NCI-H2029 (cell line): ENCODE results near the gene TMA16.
A peak's percentile ranks its signal among the peaks of the same experiment; 100 is the strongest.
"Not testable (repeated sequence)": the region's sequence is repeated elsewhere in the genome, so short reads cannot be mapped to it uniquely, and the experiment has no call there.

Experiments used
- DNase-seq: peaks from one replicate; lab custom pipeline; 2025; lab: John Stamatoyannopoulos, UW

The TMA16 gene

GRCh38 chr4:163494360-163495241 lies at the start of gene TMA16:
Gene TMA16, plus strand, starts transcription at chr4:163494690. Its CDS starts 112 bp downstream, at chr4:163494802.
- DNase-seq: peak; percentile 88

- not testable (repeated sequence) for DNase-seq
Measured at GRCh38 chr4:163447023-163447422, 47.5 kb upstream of the TMA16 start.

GRCh38 chr4:163447481-163447880 lies 47.0 kb upstream of the TMA16 start:
- no peak for DNase-seq

DNA sequence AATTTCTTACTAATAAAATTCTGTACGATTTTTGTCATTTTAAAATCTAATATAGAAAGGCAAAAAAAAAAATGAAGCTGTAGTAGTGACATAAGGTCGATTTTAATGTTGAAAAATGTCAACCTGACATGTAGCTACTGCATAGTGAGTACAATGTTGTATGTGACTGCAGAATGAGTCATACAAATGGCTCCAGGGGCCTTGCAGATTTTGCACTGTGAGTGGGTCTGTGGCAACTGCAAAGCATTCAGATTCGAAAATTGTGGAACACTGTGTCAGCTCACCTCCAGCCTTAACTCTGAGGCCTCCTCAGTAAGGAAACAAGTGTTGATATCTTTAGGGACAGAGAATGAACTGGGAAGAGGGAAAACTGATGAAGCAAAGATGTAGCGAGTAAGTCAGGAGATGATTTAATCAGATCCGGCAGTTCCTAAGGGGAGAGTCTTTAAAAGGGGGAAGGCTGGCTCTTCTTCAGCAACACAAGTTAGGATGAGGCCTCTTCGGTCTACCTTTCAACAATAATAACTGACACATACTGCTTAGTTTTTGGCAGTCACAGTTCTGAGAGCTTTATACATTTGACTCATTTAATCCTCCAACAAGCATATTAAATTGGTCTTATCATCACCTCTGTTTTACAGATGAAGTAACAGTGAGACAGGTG lies 45.8 kb upstream of the TMA16 start:
- DNase-seq: no peak

DNA sequence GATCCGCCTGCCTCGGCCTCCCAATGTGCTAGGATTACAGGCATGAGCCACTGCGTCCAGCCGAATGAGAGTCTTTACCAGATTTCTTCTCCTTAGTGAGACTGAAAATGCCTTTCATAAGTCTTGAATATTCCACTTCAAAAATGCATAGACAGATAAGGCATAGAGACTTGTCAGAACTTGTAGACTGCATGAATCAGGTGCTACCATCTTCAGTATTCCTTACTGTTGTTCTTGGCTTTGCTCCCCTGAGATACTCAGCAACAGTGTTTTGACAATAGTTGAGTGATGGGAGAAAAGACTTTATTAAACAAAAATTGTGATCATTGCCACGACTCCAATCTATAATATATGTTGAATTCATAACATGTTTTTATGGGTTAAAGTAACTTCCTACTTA lies 31.9 kb upstream of the TMA16 start:
- DNase-seq: no peak

GRCh38 chr4:163467082-163467770 lies 27.3 kb upstream of the TMA16 start:
- DNase-seq: no peak

DNA sequence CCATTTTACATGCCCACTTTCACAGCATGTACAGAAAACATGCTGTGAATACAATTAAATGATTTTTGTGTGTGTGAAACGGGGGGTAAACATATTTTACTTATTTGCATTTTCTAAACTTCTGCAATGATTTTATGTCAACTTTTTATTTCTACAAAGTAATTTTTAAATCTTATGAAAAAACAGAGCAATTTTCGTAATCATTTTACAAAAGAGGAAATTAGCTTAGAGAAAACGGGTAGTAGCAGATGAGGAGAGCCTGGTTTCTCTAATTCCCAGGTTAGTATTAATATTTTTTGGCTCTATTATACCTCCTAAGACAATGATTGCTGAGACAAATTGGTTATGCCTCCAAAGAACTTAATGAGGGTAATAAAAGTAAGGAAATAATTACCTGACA lies 24.1 kb upstream of the TMA16 start:
- no peak for DNase-seq

GRCh38 chr4:163473130-163473529 lies 21.4 kb upstream of the TMA16 start:
- DNase-seq: no peak

DNA sequence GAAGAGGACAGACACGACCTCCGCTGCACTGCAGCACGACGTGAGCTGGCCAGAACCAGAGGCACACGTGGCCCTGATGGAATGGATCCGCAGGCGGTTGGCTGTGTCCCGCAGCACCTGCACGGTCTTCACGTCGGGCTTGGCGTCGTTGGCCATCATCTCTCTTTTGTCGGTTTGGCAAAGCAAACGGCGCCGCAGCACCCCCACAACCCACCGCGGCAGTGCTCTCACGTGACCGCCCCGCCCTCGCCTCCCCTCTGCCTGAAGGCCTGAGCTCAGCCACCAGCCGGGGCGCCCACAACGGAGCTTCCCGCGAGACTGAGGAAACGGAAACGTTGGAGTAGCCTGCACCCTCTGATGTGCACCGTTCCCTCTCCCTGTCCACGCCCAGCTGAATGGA lies 20.9 kb upstream of the TMA16 start, which contains the start of gene TKTL2:
Gene TKTL2, minus strand, starts transcription at position 179 of the 400 bp plus-strand sequence. Its CDS starts 20 bp downstream, at position 159.
- DNase-seq: no peak

GRCh38 chr4:163474027-163474426 lies 20.5 kb upstream of the TMA16 start:
- no peak for DNase-seq

- no peak for DNase-seq
Measured at GRCh38 chr4:163476761-163477438, 17.6 kb upstream of the TMA16 start.

GRCh38 chr4:163482190-163482589 lies 12.3 kb upstream of the TMA16 start:
- DNase-seq: no peak

- no peak for DNase-seq
Measured at GRCh38 chr4:163484906-163485305, 9.6 kb upstream of the TMA16 start.

DNA sequence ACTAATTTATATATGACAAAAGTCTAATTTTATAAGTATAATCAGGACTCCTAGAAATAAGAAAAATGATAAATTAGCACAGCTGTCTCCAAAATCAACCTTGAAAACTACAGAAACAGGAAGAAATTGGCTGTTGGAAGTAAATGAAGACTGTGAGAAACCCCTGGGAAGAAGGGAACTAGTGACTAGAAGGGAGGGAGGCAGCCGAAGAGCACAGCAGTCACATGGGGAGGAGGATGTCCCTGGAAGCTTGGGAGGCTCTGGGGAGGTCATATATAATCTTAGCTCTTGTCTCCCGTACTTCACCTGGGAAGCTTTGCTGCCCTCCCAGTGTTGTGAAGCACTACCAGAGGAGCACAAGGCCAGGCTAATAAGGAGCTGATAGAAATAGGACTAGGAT lies 8.9 kb upstream of the TMA16 start:
- no peak for DNase-seq

DNA sequence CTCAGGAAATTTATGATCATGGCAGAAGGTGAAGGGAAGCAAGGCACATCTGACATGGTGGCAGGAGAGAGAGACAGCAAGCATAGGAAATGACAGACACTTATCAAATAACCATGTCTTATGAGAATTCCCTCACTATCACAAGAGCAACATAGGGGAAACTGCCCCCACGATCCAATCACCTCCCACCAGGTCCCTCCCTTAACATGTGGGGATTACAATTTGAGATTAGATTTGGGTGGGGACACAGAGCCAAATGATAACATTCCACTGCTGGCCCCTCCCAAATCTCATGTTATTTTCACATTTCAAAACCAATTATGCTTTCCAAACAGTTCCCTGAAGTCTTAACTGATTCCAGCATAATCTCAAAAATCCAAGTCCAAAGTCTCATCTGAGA lies 8.2 kb upstream of the TMA16 start:
- DNase-seq: no peak

DNA sequence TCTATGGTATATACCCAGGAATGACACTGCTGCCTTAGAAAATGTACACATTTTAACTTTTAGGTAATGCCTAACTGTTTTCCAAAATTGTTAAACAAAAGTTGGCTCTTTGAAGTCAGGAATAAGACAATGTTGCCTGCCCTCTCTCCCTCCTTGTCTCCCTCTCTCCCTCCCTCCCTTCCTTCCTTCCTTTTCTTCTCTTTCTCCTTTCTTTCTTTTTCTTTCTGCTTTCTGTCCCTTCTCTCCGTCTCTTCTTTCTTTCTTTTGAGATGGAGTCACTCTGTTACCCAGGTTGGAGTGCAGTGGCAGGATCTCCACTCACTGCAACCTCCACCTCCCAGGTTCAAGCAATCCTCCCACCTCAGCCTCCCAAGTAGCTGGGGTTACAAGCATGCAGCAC lies 4.6 kb upstream of the TMA16 start:
- DNase-seq: no peak

GRCh38 chr4:163492951-163493504 lies 1.5 kb upstream of the TMA16 start:
- no peak for DNase-seq

DNA sequence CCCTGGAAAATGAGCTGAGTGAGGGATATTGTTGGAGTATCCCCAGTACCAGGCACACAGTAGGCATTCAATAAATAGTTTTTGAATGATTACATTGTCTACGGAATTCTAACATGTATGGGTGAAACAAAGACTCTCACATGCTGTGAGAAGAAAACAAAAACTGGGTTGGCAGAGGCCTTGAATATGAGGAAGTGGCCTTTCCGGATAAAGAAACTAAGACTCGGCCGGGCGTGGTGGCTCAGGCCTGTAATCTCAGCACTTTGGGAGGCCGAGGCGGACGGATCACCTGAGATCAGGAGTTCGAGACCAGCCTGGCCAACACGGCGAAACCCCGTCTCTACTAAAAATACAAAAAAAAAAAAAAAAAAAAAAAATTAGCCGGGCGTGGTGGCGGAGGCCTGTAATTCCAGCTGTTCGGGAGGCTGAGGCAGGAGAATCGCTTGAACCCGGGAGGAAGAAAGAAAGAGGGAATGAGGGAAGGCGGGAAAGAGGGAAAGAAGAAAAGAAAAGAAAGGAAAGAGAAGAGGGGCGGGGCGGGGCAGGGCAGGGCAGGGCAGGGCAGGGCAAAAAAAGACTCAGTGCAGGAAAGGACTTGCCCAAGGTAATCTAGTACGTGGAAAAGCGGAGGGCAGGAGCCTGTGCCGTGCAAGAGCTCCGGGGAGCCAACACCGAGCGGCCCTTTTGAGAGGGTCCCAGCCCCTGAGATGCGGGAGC lies 689 bp upstream of the TMA16 start:
- no peak for DNase-seq

- no peak for DNase-seq
Measured at GRCh38 chr4:163495900-163496299, 1.4 kb downstream of the TMA16 start.

- no peak for DNase-seq
Measured at GRCh38 chr4:163500586-163500985, 6.1 kb downstream of the TMA16 start.

DNA sequence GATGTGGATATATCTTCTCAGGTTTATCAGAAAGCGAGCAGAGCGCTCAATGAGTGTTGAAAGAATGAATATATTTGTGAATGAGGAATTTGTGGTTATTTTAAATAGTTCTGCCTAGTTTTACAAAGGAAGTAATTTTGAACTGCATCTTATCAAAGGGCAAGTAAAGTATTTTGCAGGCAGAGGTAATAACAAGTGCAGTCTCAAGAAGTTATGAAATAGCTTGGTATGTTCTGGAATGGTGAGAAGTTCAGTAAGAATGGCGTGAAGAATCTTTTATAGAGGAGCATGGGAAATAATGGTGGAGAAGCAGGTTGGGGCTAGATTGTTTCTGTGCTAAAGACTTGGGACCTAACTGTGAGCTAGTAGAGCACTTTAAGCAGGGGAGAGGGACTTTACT lies 10.9 kb downstream of the TMA16 start:
- DNase-seq: no peak
